Measurements from ENCODE around the gene OR6P1. TPM values are rescaled to one million over a fixed set of nuclear protein-coding genes. Genes with fewer than 3 reads are reported as not detected.

The OR6P1 gene
- total RNA-seq: not detected in 3 replicates
- long read RNA-seq: 0 reads

GRCh38 chr1:158570480-158570879 is at the start of gene OR6P1:
TSS of gene OR6P1 (minus strand) at chr1:158570580. CDS start at chr1:158563604, 6,976 bp downstream.
- Mint-ChIP-seq H3K27me3 (ENCODE audit: low read depth) (peaks cover 3% of the 10 kb centered on the region), H3K36me3 (ENCODE audit: low read depth) (no peaks in the 10 kb centered on the region), H3K27ac (ENCODE audit: unreplicated experiment) (no peak within 1 kb of the TSS), H3K4me3 (ENCODE audit: unreplicated experiment) (no peak within 1 kb of the TSS), H3K4me1 (ENCODE audit: low read depth) (no peaks in the 10 kb centered on the region), H3K9me3 (ENCODE audit: low read depth) (no peaks in the 10 kb centered on the region)
- DNase-seq (ENCODE audit: low spot score): no peak
- TF ChIP-seq CTCF (IDR thresholded peaks at IDR 0.05): no peak

GRCh38 chr1:158613764-158614163 is 43.4 kb upstream of the OR6P1 start:
- Mint-ChIP-seq H3K9me3 (ENCODE audit: low read depth) (peaks cover 4% of the 10 kb centered on the region), H3K4me3 (ENCODE audit: unreplicated experiment) (no peak overlapping the region)
- TF ChIP-seq CTCF (IDR thresholded peaks at IDR 0.05): no peak

GRCh38 chr1:158611916-158612315 is 41.5 kb upstream of the OR6P1 start:
- H3K27ac Mint-ChIP-seq (ENCODE audit: unreplicated experiment): no peak overlapping the region
- H3K27me3 Mint-ChIP-seq (ENCODE audit: low read depth): peaks cover 6% of the 10 kb centered on the region
- no peaks in the 10 kb centered on the region for H3K4me1 Mint-ChIP-seq (ENCODE audit: low read depth)
- DNase-seq (ENCODE audit: low spot score): no peak
- no peak overlapping the region for H3K4me3 Mint-ChIP-seq (ENCODE audit: unreplicated experiment)
- H3K9me3 Mint-ChIP-seq (ENCODE audit: low read depth): peaks cover 5% of the 10 kb centered on the region
- TF ChIP-seq CTCF (IDR thresholded peaks at IDR 0.05): no peak
- no peaks in the 10 kb centered on the region for H3K36me3 Mint-ChIP-seq (ENCODE audit: low read depth)

More at GRCh38 chr1:158613764-158614163, 43.4 kb upstream of the OR6P1 start:
- Mint-ChIP-seq H3K27ac (ENCODE audit: unreplicated experiment) (no peak overlapping the region), H3K36me3 (ENCODE audit: low read depth) (no peaks in the 10 kb centered on the region), H3K4me1 (ENCODE audit: low read depth) (no peaks in the 10 kb centered on the region), H3K27me3 (ENCODE audit: low read depth) (peaks cover 6% of the 10 kb centered on the region)
- no peak for DNase-seq (ENCODE audit: low spot score)

GRCh38 chr1:158607296-158607695 is 36.9 kb upstream of the OR6P1 start:
- DNase-seq (ENCODE audit: low spot score): no peak
- peaks cover 5% of the 10 kb centered on the region for H3K9me3 Mint-ChIP-seq (ENCODE audit: low read depth)
- peaks cover 6% of the 10 kb centered on the region for H3K27me3 Mint-ChIP-seq (ENCODE audit: low read depth)
- no peak overlapping the region for H3K4me3 Mint-ChIP-seq (ENCODE audit: unreplicated experiment)
- H3K36me3 Mint-ChIP-seq (ENCODE audit: low read depth): no peaks in the 10 kb centered on the region
- H3K4me1 Mint-ChIP-seq (ENCODE audit: low read depth): no peaks in the 10 kb centered on the region
- no peak overlapping the region for H3K27ac Mint-ChIP-seq (ENCODE audit: unreplicated experiment)
- no peak for TF ChIP-seq CTCF (IDR thresholded peaks at IDR 0.05)

GRCh38 chr1:158604968-158605367 is 34.6 kb upstream of the OR6P1 start, which contains the start of gene OR10Z1:
TSS of gene OR10Z1 (plus strand) at chr1:158605268. CDS start at chr1:158606439, 1,171 bp downstream.
- Mint-ChIP-seq H3K4me1 (ENCODE audit: low read depth) (no peaks in the 10 kb centered on the region), H3K4me3 (ENCODE audit: unreplicated experiment) (no peak within 1 kb of the TSS), H3K36me3 (ENCODE audit: low read depth) (no peaks in the 10 kb centered on the region), H3K27ac (ENCODE audit: unreplicated experiment) (no peak within 1 kb of the TSS), H3K9me3 (ENCODE audit: low read depth) (peaks cover 6% of the 10 kb centered on the region), H3K27me3 (ENCODE audit: low read depth) (peaks cover 6% of the 10 kb centered on the region)
- TF ChIP-seq CTCF (IDR thresholded peaks at IDR 0.05): no peak
- DNase-seq (ENCODE audit: low spot score): no peak
